ENCODE results near the gene RPTOR.
A peak's percentile ranks its signal among the peaks of the same experiment; 100 is the strongest.
"Not testable (repeated sequence)": the region's sequence is repeated elsewhere in the genome, so short reads cannot be mapped to it uniquely, and the experiment has no call there.

RPTOR gene

GRCh38 chr17:80814491-80814890, 269.9 kb downstream of the RPTOR start:
- DNase-seq (ENCODE audit: low read depth in 2 of 2) = no peak

GRCh38 chr17:80815151-80815681, 270.6 kb downstream of the RPTOR start:
- DNase-seq (ENCODE audit: low read depth in 2 of 2) = no peak

- DNase-seq (ENCODE audit: low read depth in 2 of 2) = not testable (repeated sequence)
Observed at GRCh38 chr17:80815718-80816117, 271.1 kb downstream of the RPTOR start.

GRCh38 chr17:80816241-80817103, 271.8 kb downstream of the RPTOR start:
- DNase-seq (ENCODE audit: low read depth in 2 of 2) = no peak

GRCh38 chr17:80817321-80817845, 272.7 kb downstream of the RPTOR start:
- no peak for DNase-seq (ENCODE audit: low read depth in 2 of 2)

- DNase-seq (ENCODE audit: low read depth in 2 of 2) = no peak
Observed at GRCh38 chr17:80817861-80818260, 273.2 kb downstream of the RPTOR start.

GRCh38 chr17:80818871-80819270, 274.2 kb downstream of the RPTOR start:
- no peak for DNase-seq (ENCODE audit: low read depth in 2 of 2)

GRCh38 chr17:80819422-80820164, 275.0 kb downstream of the RPTOR start:
- DNase-seq (ENCODE audit: low read depth in 2 of 2) = no peak

- no peak for DNase-seq (ENCODE audit: low read depth in 2 of 2)
Observed at GRCh38 chr17:80820331-80820730, 275.7 kb downstream of the RPTOR start.

- no peak for DNase-seq (ENCODE audit: low read depth in 2 of 2)
Observed at GRCh38 chr17:80821546-80821945, 276.9 kb downstream of the RPTOR start.

GRCh38 chr17:80822021-80822699, 277.5 kb downstream of the RPTOR start:
- DNase-seq (ENCODE audit: low read depth in 2 of 2) = no peak

- DNase-seq (ENCODE audit: low read depth in 2 of 2) = no peak
Observed at GRCh38 chr17:80822700-80823410, 278.2 kb downstream of the RPTOR start.

- DNase-seq (ENCODE audit: low read depth in 2 of 2) = no peak
Observed at GRCh38 chr17:80824549-80825470, 280.2 kb downstream of the RPTOR start.

- no peak for DNase-seq (ENCODE audit: low read depth in 2 of 2)
Observed at GRCh38 chr17:80825471-80826345, 281.1 kb downstream of the RPTOR start.

- DNase-seq (ENCODE audit: low read depth in 2 of 2) = no peak
Observed at GRCh38 chr17:80826346-80826954, 281.8 kb downstream of the RPTOR start.

GRCh38 chr17:80826955-80827645, 282.5 kb downstream of the RPTOR start:
- peak; percentile 80 to 81 for DNase-seq (ENCODE audit: low read depth in 2 of 2)

- no peak for DNase-seq (ENCODE audit: low read depth in 2 of 2)
Observed at GRCh38 chr17:80827646-80828643, 283.3 kb downstream of the RPTOR start.

Data from fibroblast of skin of left quadriceps (primary cell).